ENCODE results near the gene CAPZB.

DNA sequence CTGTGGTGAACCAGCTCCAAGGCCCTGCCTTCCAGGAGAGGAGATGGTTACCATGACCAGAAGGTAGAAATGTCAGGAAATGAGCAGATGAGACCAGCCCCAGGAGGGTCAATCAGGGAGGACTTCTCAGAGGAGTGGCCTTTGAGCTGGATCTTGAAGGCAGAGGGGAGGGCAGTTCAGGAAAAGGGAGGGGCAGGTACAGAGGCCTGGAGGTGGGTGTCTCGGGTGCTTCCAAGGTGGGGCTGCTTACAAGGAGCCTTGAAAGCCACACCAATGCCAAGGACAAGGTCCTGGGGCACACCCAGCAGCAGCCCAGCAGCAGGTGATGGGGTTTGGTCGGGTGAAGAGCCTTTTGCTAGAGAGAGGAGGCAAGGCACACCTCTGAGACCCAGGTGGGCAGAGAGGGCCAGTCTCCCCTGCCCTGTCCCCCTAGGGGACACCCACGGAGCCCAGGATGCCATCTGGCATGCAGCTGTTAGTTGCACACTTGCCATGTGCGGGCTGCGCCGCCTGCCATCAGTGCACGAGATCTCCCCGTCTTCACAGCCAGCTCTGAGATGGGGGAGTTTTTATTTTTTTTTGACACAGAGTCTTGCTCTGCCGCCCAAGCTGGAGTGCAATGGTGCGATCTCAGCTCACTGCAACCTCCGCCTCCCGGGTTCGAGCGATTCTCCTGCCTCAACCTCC lies 154.7 kb downstream of the CAPZB start:
- TF ChIP-seq, protein P1, sequence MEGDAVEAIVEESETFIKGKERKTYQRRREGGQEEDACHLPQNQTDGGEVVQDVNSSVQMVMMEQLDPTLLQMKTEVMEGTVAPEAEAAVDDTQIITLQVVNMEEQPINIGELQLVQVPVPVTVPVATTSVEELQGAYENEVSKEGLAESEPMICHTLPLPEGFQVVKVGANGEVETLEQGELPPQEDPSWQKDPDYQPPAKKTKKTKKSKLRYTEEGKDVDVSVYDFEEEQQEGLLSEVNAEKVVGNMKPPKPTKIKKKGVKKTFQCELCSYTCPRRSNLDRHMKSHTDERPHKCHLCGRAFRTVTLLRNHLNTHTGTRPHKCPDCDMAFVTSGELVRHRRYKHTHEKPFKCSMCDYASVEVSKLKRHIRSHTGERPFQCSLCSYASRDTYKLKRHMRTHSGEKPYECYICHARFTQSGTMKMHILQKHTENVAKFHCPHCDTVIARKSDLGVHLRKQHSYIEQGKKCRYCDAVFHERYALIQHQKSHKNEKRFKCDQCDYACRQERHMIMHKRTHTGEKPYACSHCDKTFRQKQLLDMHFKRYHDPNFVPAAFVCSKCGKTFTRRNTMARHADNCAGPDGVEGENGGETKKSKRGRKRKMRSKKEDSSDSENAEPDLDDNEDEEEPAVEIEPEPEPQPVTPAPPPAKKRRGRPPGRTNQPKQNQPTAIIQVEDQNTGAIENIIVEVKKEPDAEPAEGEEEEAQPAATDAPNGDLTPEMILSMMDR (IDR thresholded peaks at IDR 0.05): no peak
- TF ChIP-seq POLR2A (IDR thresholded peaks at IDR 0.05): no peak
